Stimulated activated CD4-positive, alpha-beta T cell treated with anti-CD3 and anti-CD28 coated beads, TNF-alpha, amount 100 ng/mL, for 48 hours (primary cell): Measurements from ENCODE around the gene GLIS1.

Experiments used
- DNase-seq, 3 donors: peaks; one replicate each; pipeline ENCODE4 v3.0.0-alpha.2; 2020; ENCODE audit warnings: low read depth in 3 of 3

The GLIS1 gene

GRCh38 chr1:53463961-53464899 is 274.7 kb downstream of the GLIS1 start:
- DNase-seq, result no peak

GRCh38 chr1:53462769-53463501 is 276.0 kb downstream of the GLIS1 start:
- DNase-seq, result no peak

- no peak for DNase-seq
Observed at GRCh38 chr1:53462193-53462592, 276.8 kb downstream of the GLIS1 start.

- DNase-seq, result no peak
Observed at GRCh38 chr1:53461323-53462044, 277.5 kb downstream of the GLIS1 start.

- DNase-seq, result no peak
Observed at GRCh38 chr1:53460666-53461322, 278.2 kb downstream of the GLIS1 start.

- DNase-seq, result no peak
Observed at GRCh38 chr1:53460211-53460634, 278.7 kb downstream of the GLIS1 start.

GRCh38 chr1:53459321-53460175 is 279.4 kb downstream of the GLIS1 start, which contains the start of gene DMRTB1:
Gene DMRTB1, plus strand, starts transcription at chr1:53459399. Its CDS starts 55 bp downstream, at chr1:53459454.
- no peak for DNase-seq

GRCh38 chr1:53458634-53459033 is 280.3 kb downstream of the GLIS1 start:
- no peak for DNase-seq
